HG02763 (cell line): ENCODE measurements around the gene TMCO1.
"Not testable (repeated sequence)": the region's sequence is repeated elsewhere in the genome, so short reads cannot be mapped to it uniquely, and the experiment has no call there.

Experiments used
- ATAC-seq: cut with Tn5 transposase; IDR thresholded peaks from one replicate; pipeline ENCODE4 v1.9.1; 2021; ENCODE audit warnings: mild to moderate bottlenecking, moderate library complexity; ENCODE audit not compliant: unreplicated experiment

The TMCO1 gene

GRCh38 chr1:165747632-165748447, 20.8 kb downstream of the TMCO1 start:
- ATAC-seq, result no peak

GRCh38 chr1:165744913-165745312, 23.8 kb downstream of the TMCO1 start:
- ATAC-seq, result not testable (repeated sequence)

- no peak for ATAC-seq
Measured at GRCh38 chr1:165742194-165742593, 26.5 kb downstream of the TMCO1 start.

GRCh38 chr1:165738794-165739193, 29.9 kb downstream of the TMCO1 start:
- peak; percentile 97 for ATAC-seq

DNA sequence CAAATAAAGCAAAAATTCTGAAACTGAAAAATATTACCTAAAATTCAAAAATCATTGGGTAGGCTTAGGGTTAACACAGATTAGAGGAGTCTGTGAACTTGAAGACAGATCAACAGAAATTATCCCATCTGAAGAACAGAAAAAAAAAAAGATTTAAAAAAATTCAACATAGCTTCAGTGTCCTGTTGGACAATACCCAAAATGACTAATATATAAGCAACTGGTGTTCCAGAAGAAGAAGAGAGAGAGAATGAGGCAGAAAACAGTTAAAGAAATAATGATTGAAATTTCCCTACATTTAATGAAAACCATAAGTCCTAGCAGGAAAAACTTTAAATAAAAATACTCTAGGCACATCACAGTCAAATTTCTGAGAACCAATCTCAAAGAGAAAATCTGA, 31.5 kb downstream of the TMCO1 start:
- no peak for ATAC-seq

GRCh38 chr1:165734906-165735305, 33.8 kb downstream of the TMCO1 start:
- ATAC-seq, result no peak

- ATAC-seq, result no peak
Measured at GRCh38 chr1:165726841-165727240, 41.8 kb downstream of the TMCO1 start.

- no peak for ATAC-seq
Measured at GRCh38 chr1:165726169-165726568, 42.5 kb downstream of the TMCO1 start.

GRCh38 chr1:165717918-165718515, 50.7 kb downstream of the TMCO1 start:
- ATAC-seq, result no peak

DNA sequence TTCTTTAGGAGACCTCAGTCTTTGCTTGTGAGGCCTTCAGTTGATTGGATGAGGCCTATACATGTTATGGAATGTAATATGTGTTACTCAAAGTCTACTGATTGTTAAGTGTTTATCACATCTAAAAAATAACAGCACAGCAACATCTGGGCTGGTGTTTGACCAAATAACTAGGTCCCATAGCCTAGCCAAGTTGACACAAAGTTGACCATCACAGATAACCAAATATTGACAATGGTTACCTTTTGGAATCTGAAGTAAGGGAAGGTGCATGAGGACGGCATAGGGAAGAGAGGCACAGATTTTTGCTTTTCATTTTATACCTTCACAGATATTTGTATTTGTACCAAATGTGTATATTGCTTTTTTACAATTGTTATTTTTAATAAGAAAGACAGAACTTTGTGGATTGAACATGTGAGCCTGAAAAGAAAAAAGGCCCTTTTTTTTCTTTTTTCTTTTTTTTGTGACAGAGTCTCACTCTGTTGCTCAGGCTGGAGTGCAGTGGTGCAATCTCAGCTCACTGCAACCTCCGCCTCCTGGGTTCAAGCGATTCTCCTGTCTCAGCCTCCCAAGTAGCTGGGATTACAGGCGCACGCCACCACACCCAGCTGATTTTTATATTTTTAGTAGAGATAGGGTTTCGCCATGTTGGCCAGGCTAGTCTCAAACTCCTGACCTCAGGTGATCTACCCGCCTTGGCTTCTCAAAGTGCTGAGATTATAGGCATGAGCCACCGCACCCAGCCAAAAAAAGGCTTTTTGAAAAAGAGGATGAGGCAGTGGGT, 52.2 kb downstream of the TMCO1 start:
- not testable (repeated sequence) for ATAC-seq

DNA sequence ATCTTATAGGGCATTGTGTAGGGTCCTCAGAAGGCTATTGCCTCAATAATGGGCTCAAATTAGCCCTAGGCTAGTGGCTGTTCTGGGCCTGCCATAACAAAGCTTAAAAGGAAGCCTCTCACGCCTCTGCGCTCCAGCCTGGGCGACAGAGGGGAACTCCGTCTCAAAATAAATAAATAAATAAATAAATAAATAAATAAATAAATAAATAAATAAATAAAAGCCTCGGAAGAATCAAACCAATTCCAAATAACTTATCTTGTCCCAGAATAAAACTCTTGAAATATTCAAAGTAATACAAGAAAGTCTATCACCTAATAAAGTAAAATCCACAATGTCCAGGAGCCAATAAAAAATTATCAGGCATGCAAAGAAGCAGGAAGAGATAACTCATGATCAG, 55.9 kb downstream of the TMCO1 start:
- no peak for ATAC-seq

DNA sequence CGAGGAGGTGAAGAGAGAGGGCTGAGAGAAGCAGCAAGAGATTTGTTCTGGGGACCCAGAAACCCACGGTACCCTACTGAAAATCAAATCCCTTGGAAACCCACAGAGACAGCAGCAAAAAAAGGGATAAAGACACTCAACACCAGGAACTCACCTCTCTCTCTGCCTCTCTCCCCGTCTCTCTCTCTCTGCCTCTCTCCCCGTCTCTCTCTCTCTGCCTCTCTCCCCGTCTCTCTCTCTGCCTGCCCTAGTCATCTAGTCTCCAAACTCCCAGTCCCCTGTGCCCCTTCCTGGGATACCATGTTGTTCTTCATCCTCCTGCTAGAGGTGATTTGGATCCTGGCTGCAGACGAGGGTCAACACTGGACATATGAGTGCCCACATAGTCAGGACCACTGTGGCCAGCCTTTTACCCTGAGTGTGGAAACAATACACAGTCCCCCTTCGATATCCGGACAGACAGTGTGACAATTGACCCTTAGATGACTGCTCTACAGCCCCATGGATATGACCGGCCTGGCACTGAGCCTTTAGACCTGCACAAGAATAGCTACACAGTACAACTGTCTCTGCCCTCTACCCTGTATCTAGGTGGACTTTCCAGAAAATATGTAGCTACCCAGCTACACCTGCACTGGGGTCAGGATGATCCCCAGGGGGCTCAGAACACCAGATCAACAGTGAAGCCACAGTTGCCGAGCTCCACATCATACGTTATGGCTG, 60.5 kb downstream of the TMCO1 start:
- no peak for ATAC-seq

DNA sequence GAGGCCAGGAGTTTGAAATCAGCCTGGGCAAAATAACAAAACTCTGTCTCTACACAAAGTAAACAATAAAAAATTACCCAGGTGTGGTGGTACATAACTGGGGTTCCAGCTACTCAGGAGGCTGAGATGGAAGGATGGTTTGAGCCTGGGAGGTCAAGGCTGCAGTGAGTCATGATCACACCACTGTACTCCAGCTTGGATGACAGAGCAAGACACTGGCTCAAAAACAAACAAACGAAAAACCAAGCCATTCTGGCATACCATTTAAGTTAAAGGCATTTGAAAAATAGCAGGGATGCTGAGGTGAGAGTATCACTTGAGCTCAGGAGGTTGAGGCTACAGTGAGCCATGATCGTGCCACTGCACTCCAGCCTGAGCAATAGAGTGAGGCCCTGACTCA, 65.0 kb downstream of the TMCO1 start:
- no peak for ATAC-seq

DNA sequence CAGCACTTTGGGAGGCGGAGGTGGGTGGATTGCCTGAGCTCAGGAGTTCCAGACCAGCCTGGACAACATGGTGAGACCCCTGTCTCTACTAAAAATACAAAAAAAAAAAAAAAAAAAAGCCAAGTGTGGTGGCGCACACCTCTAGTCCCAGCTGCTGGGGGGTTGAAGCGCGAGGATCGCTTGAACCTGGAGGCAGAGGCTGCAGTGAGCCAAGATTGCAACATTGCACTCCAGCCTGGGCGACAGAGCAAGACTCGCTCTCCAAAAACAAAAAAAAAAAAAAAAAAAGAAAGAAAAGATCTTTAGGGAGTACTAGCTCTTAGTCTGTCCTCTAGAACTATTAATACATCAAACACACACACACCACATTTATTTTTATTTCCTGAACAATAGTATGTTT, 66.7 kb downstream of the TMCO1 start:
- not testable (repeated sequence) for ATAC-seq

- ATAC-seq, result no peak
Measured at GRCh38 chr1:165699577-165699976, 69.1 kb downstream of the TMCO1 start.

GRCh38 chr1:165698761-165699052, 70.0 kb downstream of the TMCO1 start:
- no peak for ATAC-seq

DNA sequence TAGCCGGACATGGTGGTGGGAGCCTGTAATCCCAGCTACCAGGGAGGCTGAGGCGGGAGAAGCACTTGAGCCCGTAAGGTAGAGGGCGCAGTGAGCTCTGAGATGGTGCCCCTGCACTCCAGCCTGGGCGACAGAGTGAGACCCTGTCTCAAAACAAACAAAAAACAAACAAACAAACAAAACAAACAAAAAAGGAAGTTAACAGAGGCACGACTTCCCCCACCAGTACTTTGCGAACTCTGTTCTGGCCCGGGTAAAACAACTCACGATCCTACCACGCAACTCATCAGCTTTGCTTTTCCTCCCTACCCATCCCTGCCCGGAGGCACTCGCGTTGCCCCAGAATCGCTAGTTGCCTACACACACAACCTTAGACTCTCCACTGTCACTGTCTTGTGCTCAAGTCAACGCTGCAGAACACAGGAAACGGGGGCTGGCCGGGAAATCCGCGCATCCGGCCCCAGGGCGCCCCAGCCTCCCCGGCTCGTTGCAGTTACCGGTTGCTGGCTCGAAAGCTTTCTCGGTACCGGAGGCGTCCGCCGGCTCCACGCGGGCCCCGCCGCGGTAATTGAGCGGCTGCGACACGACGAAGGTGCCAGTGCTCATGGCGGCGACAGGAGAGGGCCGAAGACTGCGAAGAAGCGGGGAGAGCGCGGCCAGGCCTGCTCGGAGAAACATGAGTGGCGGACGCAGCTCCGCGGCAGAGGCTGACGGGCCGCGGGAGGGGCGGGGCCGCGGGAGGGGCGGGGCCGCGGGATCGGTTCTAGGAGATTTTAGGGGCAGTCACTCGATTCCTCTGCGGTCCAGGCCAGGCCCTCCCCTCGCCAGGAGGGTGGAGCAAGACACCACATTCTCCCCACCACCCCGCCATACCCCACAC, 70.5 kb downstream of the TMCO1 start, which contains the start of gene ALDH9A1:
ALDH9A1 (minus strand) TSS at position 682 of the 880 bp plus-strand sequence; CDS start at position 678, 4 bp downstream.
- ATAC-seq, result peak; percentile 89

DNA sequence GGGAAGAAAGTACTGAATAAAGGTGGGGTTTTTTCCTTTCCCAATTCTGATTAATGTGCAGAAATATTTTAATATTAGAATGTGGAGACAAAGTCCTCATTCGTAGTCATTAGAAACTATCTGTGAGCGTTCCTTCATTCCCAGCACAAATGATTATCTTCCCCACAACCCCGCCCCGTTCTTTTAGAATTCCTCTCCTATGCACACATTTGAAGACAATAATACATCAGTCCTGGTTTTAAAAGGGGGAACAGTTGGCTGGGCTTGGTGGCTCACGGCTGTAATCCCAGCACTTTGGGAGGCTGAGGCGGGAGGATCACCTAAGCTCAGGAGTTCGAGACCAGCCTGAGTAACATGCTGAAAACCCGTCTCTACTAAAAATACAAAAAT, 71.2 kb downstream of the TMCO1 start:
- no peak for ATAC-seq

- no peak for ATAC-seq
Measured at GRCh38 chr1:165696625-165697100, 72.0 kb downstream of the TMCO1 start.

- no peak for ATAC-seq
Measured at GRCh38 chr1:165695031-165695430, 73.6 kb downstream of the TMCO1 start.
